ENCODE results near the gene HNRNPAB.
"Not testable (repeated sequence)": the region's sequence is repeated elsewhere in the genome, so short reads cannot be mapped to it uniquely, and the experiment has no call there.

The HNRNPAB gene

GRCh38 chr5:178229111-178229510 is 24.8 kb downstream of the HNRNPAB start:
- not testable (repeated sequence) for DNase-seq

DNA sequence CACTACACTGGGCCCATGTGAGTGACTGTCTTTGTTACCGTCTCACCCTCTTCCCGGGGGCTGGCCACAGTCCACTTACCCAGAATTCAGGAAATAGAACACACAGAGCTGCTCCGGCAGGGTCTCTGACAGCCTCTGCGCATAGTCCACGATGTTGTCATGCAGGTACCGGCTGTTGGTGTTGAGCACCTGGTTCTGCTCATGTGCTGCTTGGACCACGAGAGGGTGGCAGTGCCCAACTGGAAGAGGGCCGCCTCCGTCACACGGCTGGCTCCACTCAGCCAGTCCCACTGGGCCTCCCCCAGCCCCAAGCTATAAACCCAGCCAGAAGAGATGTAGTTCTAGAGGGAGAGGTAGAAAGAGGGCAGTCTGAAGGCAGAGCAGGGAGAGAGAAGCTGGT is 25.5 kb downstream of the HNRNPAB start:
- no peak for DNase-seq

- DNase-seq, result peak in 10 of 58 donors; percentile 10 to 64 (median 23)
Observed at GRCh38 chr5:178230879-178231538, 26.7 kb downstream of the HNRNPAB start.

DNA sequence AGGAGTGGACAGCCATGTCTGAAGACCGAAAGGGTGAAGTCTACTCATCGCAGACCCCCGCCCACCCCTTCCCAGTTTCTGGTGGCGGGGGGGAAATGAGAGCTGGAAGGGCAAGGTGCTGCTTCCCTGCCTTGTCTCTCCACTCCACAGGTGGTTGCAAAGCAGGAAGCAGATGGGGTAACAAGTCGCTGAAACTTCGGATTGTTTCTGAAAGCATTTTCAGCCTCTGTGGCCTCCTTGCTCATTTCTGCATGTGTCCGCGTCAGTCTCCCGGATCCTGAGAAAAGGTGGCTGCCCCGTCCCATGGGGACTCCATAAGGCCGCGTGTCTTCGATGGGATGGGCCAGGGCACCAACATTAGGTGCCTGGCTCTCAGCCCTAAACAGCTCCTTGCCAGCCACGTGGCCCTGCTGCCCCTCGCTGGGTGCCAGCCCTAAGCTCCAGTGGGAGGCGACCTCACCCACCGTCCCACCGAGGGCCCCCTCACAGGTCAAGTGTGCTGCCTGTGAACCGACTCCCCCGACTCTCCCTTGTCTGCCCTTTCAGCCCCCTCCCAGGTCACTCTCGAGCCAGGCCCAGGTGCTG is 27.3 kb downstream of the HNRNPAB start:
- no peak for DNase-seq

DNA sequence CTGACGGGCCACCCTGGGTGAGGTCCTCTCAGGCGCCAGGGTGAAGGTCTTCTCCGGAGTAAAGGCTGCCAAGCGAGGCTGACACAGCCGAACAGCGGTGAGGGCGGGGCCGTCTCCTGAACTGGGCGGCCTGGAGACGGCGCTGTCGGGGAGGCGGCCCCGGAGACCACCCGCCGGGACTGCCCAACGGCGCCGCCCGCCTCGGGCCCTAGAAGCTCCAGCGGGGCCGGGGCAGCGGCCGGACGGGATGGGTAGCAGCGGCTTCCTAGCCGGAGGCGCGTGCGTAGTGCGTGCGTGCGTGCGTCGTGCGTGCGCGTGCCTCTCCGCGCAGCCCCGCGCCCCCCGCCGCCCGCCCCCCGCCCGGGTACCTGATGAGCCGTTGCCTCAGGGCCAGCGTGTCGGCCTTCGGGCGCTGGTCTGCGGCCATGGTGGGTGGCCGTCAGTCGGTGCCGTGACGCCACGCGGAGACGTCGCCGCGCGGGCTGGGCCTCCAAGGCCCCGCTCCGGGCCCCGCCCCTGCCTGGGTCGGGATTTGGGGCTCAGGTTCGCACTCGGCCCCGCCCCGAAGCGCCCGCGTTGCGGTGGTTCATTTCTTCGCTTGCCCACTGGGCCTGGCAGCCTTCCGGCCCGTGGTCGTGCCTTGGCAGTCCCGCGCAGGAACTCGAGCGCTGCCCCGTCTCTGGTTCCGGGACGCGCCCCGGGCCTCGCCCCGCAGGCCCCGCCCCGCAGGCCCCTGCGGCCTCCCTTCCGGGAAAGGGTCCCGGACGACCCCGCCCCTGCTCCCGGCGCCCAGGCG is 28.0 kb downstream of the HNRNPAB start, which contains the start of gene PHYKPL:
TSS of gene PHYKPL (minus strand) at position 679 of the 796 bp plus-strand sequence. CDS start at position 427, 252 bp downstream.
- DNase-seq, result peak in 51 of 58 donors; percentile 19 to 82 (median 66)

- peak in 6 of 58 donors; percentile 19 to 61 (median 52) for DNase-seq
Observed at GRCh38 chr5:178232920-178233429, 28.6 kb downstream of the HNRNPAB start.

DNA sequence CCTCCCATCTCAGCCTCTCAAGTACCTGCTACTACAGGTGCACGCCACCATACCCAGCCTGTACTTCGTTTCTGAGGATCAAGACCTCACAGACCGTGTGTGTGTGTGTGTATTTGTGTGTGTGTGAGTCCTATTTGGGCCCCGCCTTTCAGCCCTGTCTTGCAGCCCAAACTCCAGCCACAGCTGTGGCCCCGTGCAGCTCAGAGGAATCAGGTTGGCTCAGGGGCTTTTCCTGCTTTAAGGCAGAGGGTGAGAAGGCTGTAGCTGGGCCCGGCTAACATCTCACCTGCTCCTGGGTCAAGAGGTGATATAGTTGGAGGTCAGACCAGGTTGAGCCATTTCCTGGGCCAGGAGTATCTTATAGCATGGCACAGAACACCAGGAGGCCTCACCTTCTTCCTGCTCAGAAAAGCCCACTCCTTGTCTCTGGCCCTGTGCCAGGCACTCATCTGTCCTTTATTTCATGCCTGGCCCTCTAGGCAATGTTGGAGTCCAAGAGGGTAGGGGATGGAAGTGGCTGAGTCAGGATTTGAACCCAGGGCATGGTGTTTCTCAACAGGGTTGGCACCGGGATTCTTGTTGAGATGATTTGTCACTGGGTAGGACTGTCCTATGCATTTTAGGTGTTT is 29.9 kb downstream of the HNRNPAB start:
- no peak for DNase-seq

- DNase-seq, result peak in 49 of 58 donors; percentile 13 to 86 (median 38)
Observed at GRCh38 chr5:178234750-178235587, 30.6 kb downstream of the HNRNPAB start.

DNA sequence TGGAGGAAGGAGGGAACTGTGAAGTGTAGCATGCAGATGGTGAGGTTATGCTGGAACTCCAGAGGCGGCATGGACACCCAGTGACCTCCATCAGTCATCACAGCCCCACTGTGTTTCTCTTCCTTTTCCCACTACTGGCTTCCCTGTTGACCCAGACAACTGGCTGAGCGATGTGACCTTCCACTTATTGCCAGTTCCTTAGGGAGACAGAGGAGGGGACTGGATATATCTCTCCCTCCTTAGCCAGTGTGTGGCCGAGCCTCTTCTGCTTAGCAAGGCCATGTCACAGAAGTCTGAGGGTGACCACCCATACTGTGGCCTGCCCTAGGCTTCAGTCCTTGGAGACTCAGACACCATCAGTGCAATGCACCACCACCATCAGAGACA is 31.2 kb downstream of the HNRNPAB start:
- DNase-seq, result no peak

DNA sequence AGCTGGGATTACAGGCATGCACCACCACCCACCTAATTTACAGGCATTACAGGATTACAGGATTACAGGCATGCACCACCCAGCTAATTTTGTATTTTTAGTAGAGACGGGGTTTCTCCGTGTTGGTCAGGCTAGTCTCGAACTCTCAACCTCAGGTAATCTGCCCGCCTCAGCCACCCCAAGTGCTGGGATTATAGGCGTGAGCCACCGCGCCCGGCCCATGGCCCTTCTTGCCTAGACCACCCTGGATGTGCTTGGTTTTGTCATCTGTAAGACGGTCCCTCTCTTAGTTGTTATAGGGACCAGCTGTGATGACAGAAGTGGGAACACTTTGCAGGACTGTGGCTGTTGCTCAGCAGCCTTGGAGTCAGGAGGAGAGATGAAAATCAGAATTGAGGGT is 31.8 kb downstream of the HNRNPAB start:
- no peak for DNase-seq

- peak in 5 of 58 donors; percentile 10 to 33 (median 18) for DNase-seq
Observed at GRCh38 chr5:178236679-178237078, 32.3 kb downstream of the HNRNPAB start.

DNA sequence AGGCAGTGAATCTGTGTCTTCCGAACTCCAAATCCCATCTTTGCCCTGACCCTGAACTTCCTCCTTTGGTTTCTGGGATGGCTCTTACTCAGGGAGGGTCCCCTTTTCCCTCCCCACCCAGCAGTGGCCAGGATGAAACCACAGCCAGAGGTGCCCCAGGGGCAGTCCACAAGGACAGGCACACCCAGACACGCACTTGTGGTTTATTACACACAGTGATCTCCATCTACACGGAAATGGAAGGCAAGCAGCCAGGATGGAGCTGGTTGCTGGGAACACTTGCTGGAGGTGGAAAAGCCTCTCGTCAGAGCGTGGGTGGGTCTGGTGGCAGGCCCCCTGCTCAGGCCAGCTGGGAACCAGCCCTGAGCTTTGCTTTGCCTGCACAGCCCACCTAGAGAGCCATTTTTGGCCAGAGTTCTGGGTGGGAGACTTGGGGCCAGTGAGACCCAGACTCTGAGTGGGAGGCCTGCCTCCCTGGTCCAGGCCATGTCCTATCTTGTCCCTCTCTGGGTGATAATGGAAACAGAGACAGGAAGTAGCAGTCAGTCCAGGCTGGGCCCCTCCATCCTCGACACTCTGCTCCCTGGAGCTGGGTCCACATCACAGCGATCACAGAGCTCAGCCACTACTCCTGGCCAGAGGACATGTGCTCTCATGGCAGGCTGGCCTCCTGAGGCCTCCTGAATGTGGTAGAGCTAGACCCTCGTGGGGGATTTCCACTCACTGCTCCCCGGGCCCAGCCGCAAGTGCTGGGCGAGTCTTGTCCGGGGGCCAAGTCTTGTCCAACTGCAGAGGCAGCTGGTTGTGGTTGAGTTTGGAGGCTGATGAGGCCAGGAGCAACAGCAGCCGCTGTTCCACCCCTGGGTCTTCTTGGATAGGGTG is 33.3 kb downstream of the HNRNPAB start:
- no peak for DNase-seq

- DNase-seq, result no peak
Observed at GRCh38 chr5:178238313-178238635, 33.9 kb downstream of the HNRNPAB start.

- DNase-seq, result no peak
Observed at GRCh38 chr5:178238711-178239592, 34.6 kb downstream of the HNRNPAB start.

DNA sequence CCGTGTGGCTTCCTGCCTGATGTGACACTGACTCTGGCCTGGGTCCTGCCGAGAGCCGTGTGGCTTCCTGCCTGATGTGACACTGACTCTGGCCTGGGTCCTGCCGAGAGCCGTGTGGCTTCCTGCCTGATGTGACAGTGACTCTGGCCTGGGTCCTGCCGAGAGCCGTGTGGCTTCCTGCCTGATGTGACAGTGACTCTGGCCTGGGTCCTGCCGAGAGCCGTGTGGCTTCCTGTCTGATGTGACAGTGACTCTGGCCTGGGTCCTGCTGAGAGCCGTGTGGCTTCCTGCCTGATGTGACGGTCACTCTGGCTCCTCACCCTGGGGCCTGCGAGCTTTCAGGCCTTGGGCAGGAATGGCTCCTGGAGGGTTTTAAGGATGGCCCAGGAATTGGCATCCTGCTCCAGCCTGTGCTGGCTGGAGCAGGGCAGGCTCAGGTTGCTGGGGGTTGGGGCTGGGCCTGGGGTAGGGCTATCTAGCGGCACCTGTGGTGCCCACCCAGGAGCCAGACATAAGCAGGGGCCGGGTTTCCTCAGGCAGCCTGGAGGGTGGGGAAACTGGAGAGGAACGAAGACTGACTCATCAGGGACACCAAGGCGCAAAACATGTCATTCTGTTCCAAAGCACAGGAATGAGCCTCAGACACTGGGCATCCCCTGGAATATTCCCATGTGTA is 35.4 kb downstream of the HNRNPAB start:
- not testable (repeated sequence) for DNase-seq

- no peak for DNase-seq
Observed at GRCh38 chr5:178240341-178240741, 36.0 kb downstream of the HNRNPAB start.

DNA sequence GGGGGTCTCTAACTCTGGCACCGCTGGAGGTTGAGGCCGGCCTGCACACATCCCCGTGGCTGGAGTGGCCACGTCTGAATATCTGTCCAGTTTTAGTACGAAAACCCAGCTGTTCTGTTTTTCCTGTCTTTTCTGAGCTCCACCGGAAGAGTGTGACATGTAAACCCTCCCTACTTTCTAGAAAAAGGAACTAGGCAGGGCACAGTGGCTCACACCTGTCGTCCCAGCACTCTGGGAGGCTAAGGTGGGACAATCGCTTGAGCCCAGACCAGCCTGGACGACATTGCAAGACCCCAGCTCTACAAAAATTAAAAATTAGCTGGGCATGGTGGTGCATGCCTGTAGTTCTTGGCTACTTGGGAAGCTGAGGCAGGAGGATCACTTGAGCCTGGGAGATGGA is 36.4 kb downstream of the HNRNPAB start:
- DNase-seq, result no peak

- DNase-seq, result peak in 14 of 58 donors; percentile 9 to 50 (median 30)
Observed at GRCh38 chr5:178241231-178241663, 36.9 kb downstream of the HNRNPAB start.

Measured in anterior cingulate cortex (tissue), 58 donors.